Myocyte (in vitro differentiated cells): ENCODE results near the gene ARF1. TPM values are rescaled to one million over a fixed set of nuclear protein-coding genes. Genes with fewer than 3 reads are reported as not detected.

Experiments used
- DNase-seq: peaks from one replicate; pipeline ENCODE4 v3.0.0-alpha.2; 2012; ENCODE audit warnings: low read depth
- microRNA-seq: library from miRNA; unstranded; fragments of <30 nt; microRNA quantifications from one replicate; pipeline ENCODE4, GENCODE V29; 2016
- total RNA-seq: library from RNA; depleted of rRNA; stranded (reverse); fragments of >200 nt; gene quantifications from 2 replicates; pipeline ENCODE4 v1.2.3, GENCODE V29; 2014

ARF1 gene
- total RNA-seq, 1 donor from 2014 or later: 259 TPM

DNA sequence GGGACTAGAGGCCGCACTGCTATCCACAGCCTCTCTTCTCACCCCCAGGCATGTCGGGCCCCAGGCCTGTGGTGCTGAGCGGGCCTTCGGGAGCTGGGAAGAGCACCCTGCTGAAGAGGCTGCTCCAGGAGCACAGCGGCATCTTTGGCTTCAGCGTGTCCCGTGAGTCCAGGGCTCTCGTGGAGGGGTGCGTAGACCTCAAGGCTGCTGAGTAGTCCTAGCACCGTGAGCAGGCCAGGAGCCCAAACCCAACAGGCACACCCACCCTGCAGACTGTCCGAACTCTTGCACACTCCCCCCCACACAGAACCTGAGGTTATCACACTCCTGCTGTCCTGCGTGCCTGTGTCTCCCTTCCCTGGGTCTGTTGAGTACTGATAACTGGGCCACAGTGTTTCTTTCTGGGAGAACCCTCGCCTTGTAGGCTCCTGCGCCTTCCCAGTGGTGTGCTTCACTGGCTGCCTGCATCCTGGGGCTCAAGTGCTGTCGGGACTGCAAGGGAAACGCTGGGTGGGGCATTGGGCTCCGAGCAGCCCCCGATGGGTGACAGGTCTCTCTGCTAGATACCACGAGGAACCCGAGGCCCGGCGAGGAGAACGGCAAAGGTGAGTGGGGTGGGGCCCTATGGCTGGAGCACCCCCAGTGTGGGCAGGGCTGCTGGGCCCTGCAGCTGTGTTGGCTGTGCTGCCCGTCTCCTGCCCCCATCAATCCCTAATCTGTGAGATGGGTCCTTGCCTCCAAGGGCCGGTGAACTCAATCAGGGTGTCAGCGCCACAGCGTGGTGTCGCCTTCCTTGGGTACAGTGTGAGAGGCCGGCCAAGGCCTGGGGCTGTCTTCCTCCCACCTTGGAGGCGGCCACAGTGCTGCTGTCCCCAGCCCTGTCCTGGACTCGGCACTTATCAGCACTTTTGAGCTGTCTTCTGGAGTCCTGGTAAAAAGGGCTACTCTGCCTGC lies 63.2 kb downstream of the ARF1 start:
- no peak for DNase-seq

DNA sequence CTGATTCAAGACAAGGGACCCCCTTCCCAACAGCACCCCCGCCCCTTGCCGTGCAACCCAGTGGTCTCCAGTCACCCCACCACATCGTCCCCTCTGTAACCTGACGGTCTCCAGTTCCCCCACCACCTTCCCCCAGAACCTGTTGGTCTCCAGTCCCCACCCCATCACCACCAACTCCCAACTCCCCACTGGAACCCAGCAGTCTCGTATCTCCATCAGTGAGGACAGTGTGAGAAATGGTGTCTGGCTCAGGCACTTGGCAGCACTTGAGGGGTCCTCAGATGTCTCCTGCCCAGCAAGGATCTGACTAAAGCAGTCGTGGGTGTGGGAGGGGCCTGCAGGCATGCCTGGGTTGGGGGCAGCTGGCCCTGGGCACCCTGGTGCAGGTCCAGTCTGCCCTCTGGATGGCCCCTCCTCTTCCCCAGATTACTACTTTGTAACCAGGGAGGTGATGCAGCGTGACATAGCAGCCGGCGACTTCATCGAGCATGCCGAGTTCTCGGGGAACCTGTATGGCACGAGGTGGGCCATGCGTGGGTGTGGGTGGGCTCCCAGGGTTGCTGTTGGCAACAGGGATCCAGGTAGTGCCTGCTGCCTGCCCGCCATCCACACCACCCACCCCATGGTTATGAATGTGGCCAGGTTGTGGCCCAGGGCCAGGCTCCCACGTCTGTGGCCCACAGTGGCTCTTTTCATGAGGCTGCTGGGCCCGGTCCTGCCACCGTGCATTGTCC lies 64.1 kb downstream of the ARF1 start:
- no peak for DNase-seq

DNA sequence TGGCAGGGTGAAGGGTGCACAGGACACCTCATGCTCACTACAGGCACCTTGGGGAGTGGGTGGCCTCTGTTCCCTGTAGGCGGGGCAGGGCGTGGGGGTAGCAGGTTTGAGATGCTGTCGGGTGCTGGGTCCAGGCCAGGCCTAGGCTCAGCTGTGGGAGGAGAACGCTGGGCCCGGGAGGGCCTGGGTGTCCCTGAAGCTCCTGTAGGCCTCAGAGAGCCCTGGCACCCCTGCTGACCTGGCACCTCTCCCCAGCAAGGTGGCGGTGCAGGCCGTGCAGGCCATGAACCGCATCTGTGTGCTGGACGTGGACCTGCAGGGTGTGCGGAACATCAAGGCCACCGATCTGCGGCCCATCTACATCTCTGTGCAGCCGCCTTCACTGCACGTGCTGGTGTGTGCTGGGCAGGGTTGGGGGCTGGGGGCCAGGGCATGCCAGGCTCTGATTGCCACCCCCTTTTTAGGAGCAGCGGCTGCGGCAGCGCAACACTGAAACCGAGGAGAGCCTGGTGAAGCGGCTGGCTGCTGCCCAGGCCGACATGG lies 64.7 kb downstream of the ARF1 start:
- no peak for DNase-seq

DNA sequence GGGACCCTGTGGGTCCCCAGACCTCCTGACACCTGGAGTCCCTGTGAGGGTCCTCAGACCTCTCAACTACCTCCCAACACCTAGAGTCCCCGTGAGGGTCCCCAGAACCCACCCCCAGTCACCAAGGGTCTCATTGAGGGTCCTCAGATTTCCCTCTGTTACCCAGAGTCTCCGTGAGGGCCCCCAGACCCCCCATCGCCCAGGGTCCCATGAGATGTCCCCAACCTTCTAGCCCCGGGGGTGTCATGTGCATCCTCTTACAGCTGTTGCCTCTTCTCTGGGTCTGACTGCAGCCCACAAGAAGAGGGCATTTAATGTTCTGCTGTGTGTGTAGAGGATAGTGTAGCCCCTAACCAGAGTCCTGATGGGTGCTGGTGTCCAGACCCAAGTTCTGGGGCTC lies 65.3 kb downstream of the ARF1 start:
- DNase-seq: no peak

DNA sequence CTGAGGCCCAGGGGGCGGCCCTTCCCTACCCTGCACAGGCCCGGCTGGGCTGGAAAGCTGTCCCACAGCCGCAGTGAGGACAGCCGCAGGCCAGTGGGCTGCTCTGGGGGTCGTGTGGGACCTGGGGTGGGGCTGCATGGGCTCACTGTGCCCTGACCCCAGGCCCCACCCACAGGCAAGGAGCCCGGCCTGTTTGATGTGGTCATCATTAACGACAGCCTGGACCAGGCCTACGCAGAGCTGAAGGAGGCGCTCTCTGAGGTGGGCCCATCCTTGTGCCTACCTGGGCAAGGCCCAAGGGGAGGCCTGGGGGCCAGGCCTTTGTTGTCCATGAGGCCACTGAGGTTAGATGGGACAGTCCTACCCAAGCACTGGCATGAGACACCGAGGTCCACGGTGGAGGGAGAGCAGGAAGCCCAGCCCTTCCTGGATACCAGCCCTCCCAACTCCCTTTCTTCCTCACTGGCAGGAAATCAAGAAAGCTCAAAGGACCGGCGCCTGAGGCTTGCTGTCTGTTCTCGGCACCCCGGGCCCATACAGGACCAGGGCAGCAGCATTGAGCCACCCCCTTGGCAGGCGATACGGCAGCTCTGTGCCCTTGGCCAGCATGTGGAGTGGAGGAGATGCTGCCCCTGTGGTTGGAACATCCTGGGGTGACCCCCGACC lies 65.8 kb downstream of the ARF1 start:
- no peak for DNase-seq

Small RNA genes lying within 50 kb of the gene (microRNA-seq; reads per million reads assigned to microRNA genes)
- 0.65 reads per million for gene MIR3620

Other genes starting within 250 kb of the ARF1 start
- gene WNT9A, start 134.8 kb upstream of the ARF1 start, total RNA-seq: 6.5 and 10.6 TPM in 2 replicates
- gene WNT3A, start 75.7 kb upstream of the ARF1 start, total RNA-seq: not detected in 2 replicates
- gene C1orf35, start 20.6 kb downstream of the ARF1 start, total RNA-seq: 8.1 and 9.3 TPM in 2 replicates
- 67.0 and 82.8 TPM in 2 replicates for gene MRPL55, start 26.6 kb downstream of the ARF1 start, total RNA-seq
- 200 and 214 TPM in 2 replicates for gene GUK1, start 57.6 kb downstream of the ARF1 start, total RNA-seq
- gene GJC2, start 67.2 kb downstream of the ARF1 start, total RNA-seq: 0.26 and 0.80 TPM in 2 replicates
- 1.9 and 2.5 TPM in 2 replicates for gene IBA57, start 83.1 kb downstream of the ARF1 start, total RNA-seq
- gene OBSCN, start 125.3 kb downstream of the ARF1 start, total RNA-seq: 51.7 and 59.5 TPM in 2 replicates